G401.6 (cell line): ENCODE measurements around the gene GRAPL.
"Not testable (repeated sequence)": the region's sequence is repeated elsewhere in the genome, so short reads cannot be mapped to it uniquely, and the experiment has no call there.

Source experiments
- FAIRE-seq: peaks from 2 replicates; lab custom pipeline; 2012; peaks lifted over from hg19 to GRCh38; lab: Jason Lieb, UNC

The GRAPL gene

DNA sequence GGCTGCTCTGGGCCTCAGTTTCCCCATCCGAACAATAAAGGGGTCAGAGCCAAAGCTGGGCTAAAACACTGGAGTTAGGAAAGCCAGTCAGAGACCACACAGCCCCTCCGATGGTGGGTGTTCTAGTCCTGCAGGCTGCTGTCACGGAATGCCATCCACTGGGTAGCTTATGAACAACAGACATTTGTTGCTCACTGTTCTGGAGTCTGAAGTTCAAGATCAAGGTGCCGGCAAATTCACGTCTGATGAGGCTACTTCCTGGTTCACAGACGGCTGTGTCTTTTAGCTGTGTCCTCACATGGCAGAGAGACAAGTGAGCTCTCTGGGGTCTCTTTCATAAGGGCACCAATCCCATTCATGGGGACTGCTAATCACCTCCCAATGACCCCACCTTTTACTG, 9.2 kb downstream of the GRAPL start:
- not testable (repeated sequence) for FAIRE-seq

DNA sequence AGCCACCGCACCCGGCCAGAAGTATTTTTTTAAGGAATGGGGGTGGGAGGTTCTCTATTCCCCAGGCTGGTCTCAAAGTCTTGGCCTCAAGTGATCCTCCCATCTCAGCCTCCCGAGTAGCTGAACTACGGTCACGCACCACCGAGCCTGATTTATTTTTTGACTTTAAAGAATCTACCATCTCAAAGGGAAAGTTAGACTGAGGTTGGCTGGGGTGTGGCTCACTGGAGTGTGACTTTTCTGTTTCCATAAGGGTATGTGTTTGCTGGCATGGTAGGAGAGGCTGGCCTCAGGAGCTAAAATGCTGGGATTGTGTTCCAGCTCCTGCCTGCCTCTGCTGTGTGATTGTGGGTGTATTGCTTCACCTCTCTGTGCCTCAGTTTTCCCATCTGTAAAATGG, 10.6 kb downstream of the GRAPL start:
- FAIRE-seq, result not testable (repeated sequence)

DNA sequence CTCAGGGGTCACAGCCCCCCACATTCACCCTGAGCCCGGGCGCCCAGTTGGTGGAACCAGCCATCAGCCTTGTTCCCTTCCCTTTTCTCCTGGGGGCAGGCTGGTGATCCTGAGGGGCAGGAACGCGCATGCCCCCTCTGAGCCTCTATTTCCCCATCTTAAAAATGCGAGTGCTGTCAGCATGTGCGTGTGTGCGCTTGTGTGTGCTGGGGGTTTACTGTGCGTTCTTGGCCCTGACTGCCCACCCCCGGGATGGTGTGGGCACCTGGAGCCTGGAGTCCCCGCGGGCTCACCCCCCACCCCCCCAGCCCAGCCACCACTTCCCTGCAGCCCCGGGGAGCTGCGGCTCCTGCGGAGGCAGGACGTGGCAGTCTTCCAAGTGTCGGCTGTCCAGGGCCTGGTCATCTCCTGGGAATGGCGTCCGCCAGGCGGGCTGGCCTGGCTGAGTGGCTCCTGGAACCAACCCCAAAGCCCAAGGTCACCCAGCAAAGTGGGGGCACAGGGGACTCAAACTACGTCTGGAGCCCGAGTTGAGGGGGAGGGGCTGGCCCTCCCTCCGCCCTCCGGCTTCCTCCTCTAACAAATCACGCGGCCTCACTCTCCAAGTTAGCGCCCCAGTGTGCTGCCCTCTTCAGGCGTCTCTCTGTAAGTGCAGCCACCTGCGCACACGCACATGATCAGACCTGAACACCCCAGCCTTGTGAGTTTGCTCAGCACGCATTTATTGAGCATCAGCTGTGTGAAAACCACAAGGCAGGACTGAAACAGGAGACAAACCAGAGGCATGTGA, 14.2 kb downstream of the GRAPL start:
- peak; percentile 92 for FAIRE-seq

GRCh38 chr17:19142419-19142818, 15.0 kb downstream of the GRAPL start:
- peak; percentile 39 for FAIRE-seq

- FAIRE-seq, result not testable (repeated sequence)
Observed at GRCh38 chr17:19143097-19143777, 15.8 kb downstream of the GRAPL start.

DNA sequence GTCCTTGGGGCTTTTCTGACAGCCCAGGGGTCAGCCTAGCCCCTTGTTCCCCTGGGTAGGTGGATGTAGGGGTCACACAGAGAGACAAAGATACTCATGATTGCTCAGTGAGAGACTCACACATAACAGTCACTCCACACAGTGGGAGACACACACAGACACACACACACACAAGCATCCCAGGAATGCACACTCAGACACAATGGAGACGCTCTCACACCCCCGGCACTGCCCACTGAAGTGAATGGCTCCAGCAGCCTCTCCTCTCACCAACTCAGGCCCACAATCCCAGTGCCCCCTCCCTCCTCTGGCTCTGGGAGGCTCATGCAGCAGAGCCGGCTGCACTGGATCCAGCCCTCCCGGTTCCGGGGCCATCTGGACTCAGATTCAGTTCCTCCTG, 17.0 kb downstream of the GRAPL start:
- not testable (repeated sequence) for FAIRE-seq

GRCh38 chr17:19145471-19145870, 18.1 kb downstream of the GRAPL start:
- not testable (repeated sequence) for FAIRE-seq

GRCh38 chr17:19150678-19151615, 23.6 kb downstream of the GRAPL start:
- not testable (repeated sequence) for FAIRE-seq

DNA sequence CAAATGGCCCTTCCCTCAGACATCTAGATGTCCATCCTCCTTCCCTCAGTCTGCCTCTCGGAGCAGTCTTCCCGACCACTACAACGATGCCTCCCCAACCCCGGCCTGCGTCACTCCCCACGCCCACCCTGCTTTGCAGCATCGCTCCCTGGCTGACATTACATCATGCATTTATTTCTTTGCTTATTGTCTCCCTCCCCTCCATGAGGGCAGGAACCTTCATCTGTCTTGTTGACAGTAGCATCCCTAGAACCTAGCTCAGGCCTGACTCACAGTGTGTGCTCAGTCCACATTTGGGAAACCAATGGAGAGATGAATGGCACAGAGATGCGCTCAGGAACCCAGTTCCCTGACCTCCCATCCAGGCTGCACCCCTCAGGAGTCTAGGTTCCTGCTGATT, 30.2 kb downstream of the GRAPL start:
- not testable (repeated sequence) for FAIRE-seq

GRCh38 chr17:19158478-19158877, 31.1 kb downstream of the GRAPL start:
- FAIRE-seq, result not testable (repeated sequence)

DNA sequence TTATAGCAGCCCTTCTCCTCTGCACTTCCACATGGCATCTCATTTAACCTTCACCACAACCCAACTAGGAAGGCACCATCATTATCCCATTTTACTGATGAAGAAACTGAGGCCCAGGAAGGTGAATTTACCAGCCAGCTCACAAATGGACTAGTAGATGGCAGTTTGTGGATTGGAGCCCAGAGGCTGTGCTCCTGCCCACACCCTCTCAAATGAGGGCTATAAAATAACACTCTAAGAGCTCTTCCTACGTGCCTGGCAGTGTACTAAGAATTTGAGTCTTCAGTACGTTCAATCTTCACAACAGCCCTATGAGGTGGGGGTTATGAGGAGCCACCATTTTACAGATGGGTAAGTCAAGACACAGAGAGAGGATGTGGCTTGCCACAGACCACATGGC, 31.5 kb downstream of the GRAPL start:
- FAIRE-seq, result not testable (repeated sequence)

DNA sequence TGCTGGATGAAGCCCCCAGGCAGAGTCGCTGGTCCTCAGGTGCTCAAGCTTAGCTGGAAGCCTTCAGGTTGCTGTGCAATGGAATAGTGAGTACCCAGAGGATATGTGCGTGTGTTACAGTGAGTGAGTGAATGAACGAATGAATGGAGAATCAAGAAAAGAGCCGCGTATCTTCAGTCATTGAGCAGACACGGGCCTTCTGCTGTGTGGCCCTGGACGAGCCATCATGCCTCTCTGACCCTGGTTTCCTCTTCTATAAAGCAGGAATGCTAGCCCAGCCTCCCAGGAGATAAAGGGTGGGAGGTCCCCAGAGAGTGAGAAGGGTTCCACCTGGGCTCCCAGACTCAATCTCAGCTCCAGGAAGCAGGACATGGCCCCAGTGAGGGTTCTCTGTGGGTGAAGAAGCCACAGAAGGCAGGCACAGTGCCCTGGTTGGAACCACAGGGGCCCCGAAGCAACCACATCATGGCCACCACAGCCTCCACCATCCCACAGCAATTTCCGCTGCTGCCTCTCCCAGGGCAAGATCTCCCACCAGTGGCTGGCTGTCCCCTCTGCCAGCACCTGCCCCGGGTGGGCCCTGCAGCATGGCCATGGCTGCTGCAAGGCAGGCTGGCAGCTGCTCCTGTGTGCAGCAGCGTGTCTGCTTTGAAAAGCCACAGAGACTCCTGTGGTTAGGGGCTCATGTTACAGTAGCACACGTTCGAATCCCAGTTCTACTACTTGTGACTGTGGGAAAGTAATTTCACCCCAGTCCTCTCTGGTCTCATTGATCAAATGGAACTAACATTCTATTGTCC, 34.1 kb downstream of the GRAPL start:
- FAIRE-seq, result not testable (repeated sequence)

DNA sequence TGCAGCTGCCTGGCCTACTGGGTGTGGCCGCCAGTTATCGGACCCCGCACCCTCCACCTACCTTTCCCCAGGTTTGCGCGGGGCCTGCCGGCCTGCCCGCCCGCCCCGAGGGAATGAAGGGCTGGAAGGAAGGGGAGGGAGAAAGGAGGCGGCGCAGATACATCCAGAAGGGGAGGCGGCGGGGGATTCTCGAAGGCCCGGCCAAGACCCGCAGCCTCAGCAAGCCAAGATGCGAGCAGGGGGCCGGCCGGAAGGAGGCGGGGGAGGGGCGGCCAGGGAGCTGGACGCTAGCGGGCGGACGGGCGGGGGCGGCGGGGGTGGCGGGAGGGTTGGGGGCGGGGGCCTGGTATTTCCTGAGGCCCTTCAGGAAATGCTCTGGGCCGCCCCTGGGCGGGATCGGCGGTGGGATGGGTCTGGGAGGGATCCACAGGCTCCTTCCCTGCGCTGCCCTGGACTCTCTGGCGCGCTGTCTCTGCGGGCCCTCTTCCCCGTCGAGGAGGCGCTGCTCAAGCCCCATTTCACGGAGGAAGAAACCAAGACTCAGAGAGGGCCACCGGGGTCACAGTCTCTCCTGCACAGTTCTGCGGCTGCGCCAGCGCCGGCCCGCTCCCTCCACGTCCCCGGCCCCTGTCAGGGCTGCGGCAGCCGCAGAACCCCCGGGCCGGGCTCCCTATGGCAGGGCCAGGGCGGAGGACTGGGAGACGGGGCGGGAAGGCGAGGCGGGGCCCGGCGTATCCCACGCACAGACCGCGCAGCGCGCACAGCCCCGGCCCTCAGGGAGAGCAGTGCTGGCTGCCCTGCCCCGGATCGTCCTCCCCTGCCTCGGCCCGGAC, 35.2 kb downstream of the GRAPL start:
- not testable (repeated sequence) for FAIRE-seq

GRCh38 chr17:19174422-19174821, 47.0 kb downstream of the GRAPL start:
- not testable (repeated sequence) for FAIRE-seq

- FAIRE-seq, result not testable (repeated sequence)
Observed at GRCh38 chr17:19175410-19175809, 48.0 kb downstream of the GRAPL start.

- not testable (repeated sequence) for FAIRE-seq
Observed at GRCh38 chr17:19181040-19181875, 53.9 kb downstream of the GRAPL start.

GRCh38 chr17:19187883-19188869, 60.8 kb downstream of the GRAPL start:
- not testable (repeated sequence) for FAIRE-seq
